Activated CD4-positive, alpha-beta T cell treated with anti-CD3 and anti-CD28 coated beads for 36 hours (primary cell): ENCODE measurements around the gene DIPK1C. TPM values are rescaled to one million over a fixed set of nuclear protein-coding genes. Genes with fewer than 3 reads are reported as not detected.

Source experiments
- ATAC-seq: fragments of 200-7000 bp; cut with Tn5 transposase; one replicate; pipeline ENCODE4 v1.10.0; 2021; ENCODE audit warnings: mild to moderate bottlenecking, moderate library complexity
- CTCF ChIA-PET: fragments of 350-600 bp; sonication (Branson Sonifier 250); formaldehyde crosslinking; loops from one replicate; lab custom pipeline; 2021; ENCODE audit warnings: antibody characterized with exemption; lab: Charles Lee
- POLR2A ChIA-PET: fragments of 350-600 bp; sonication (Branson Sonifier 250); formaldehyde crosslinking; loops from one replicate; lab custom pipeline; 2021; ENCODE audit warnings: antibody characterized with exemption, inconsistent platforms; lab: Charles Lee
- DNase-seq: peaks from one replicate; pipeline ENCODE4 v3.0.0-alpha.2; 2020
- H3K27ac Mint-ChIP-seq: one replicate; pipeline ENCODE4 v1.8.0; 2021; ENCODE audit warnings: mixed read lengths
- H3K27me3 Mint-ChIP-seq: one replicate; pipeline ENCODE4 v1.8.0; 2021; ENCODE audit warnings: mixed read lengths
- H3K36me3 Mint-ChIP-seq: one replicate; pipeline ENCODE4 v1.8.0; 2021; ENCODE audit warnings: low read depth, mixed read lengths
- H3K4me1 Mint-ChIP-seq: one replicate; pipeline ENCODE4 v1.8.0; 2021; ENCODE audit warnings: mixed read lengths
- H3K4me3 Mint-ChIP-seq: one replicate; pipeline ENCODE4 v1.8.0; 2021; ENCODE audit warnings: mild to moderate bottlenecking, moderate library complexity, mixed read lengths
- H3K9me3 Mint-ChIP-seq: one replicate; pipeline ENCODE4 v1.8.0; 2021; ENCODE audit warnings: low read depth, mixed read lengths
- intact Hi-C, 2 experiments: fragments of 100-400 bp; cut with DNase I in 1 of 2; cut with micrococcal nuclease in 1 of 2; formaldehyde crosslinking; loops; one replicate each; pipeline versions ENCODE4 v1.14.2 to v1.15.1; 2022 to 2024; cut with DNase I, micrococcal nuclease
- total RNA-seq, 2 experiments: library from RNA; stranded (reverse); gene quantifications; one replicate each; pipeline ENCODE4 v1.2.3, GENCODE V29; 2021

DIPK1C gene
- total RNA-seq, 2 experiments from 2014 or later: not detected

DNA sequence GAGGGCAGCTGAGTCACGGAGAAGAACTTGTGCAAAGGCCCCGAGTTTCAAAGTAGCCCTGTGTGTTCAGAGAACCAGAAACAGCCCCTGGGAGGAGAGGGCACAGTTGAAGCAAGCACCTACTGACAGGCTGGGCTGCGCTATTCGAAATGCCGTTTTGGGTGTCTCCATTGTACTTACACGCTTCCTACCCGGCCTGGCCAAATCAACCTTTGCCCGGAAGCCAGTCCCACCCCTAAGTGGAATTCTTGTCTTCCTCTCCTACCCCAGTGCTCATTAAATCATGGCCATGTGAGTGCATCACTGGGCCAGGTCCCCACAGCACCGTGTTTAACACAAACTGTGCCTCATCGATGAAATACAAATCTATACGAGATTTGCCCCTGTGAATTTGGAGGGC is 6.0 kb downstream of the DIPK1C start:
- intact Hi-C loops: no loop called here
- Mint-ChIP-seq H3K27me3 (peaks cover 23% of the 10 kb centered on the region), H3K4me1 (no peaks in the 10 kb centered on the region), H3K36me3 (no peaks in the 10 kb centered on the region), H3K9me3 (no peaks in the 10 kb centered on the region), H3K4me3 (no peak overlapping the region), H3K27ac (no peak overlapping the region)
- ATAC-seq (no peak), DNase-seq (no peak)
- POLR2A ChIA-PET: no interaction called here
- CTCF ChIA-PET: no interaction called here

DNA sequence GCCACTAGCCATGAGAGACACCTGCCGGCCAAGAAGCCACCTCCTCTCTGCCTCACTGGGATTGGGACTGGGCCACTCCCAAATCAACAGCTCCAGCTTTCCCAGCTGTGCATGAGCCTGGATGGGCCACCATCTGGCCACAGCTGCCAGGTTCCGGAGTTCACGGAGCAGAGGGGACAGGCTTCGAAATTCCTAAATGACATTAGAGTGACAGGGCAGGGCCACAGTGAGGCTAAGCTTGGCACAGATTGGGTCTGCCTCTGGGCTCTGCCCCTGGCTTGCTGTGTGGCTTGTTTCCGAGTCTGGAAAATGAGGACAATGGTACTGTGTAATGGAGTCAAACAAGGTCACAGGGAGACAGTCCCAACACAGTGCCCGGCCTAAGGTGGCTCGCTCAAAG is 6.5 kb downstream of the DIPK1C start:
- Mint-ChIP-seq H3K9me3 (no peaks in the 10 kb centered on the region), H3K27ac (no peak overlapping the region), H3K4me1 (no peaks in the 10 kb centered on the region), H3K27me3 (peaks cover 21% of the 10 kb centered on the region), H3K4me3 (no peak overlapping the region), H3K36me3 (no peaks in the 10 kb centered on the region)
- POLR2A ChIA-PET: no interaction called here
- DNase-seq (no peak), ATAC-seq (no peak)
- intact Hi-C loops: no loop called here
- CTCF ChIA-PET: interaction anchor here (0.7 kb wide), 1 partner anchor 43 kb away, joined by 3 read pairs; no protein-coding TSS in a partner anchor

DNA sequence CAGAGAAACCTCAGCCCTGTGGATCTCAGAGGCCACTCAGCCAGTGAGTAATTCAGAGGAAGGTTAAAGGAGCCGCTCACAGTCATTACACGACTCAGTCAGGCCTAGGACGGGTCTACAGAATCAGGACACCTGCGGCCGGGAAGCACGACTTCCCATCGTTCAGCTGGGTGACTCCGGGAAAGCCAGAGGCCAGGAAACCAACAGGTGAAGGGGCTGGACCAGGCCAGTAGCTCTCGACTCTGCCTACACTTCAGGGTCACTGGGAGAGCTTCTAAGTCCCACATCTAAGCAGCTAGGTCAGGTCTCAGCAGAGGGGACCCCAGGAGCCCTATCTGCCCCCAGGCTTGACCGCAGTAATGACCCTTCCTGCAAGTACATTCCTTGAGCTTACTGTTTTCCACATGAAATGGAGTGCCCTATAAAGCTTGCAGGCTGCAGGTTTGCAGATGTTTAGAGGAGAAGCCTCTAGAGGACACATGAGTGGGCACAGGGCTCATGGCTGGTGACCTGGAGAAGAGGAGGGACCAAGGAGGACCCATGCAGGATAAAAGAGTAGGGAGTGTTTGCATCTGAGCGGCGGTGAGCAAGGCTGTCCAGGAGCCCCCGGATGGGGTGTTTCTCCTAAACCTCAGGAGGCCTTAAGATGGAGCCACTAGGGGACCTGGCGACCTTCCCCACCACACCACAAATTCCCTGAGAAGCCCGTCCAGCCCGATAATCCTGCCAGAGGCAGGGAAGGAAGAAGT is 9.5 kb downstream of the DIPK1C start:
- no peaks in the 10 kb centered on the region for H3K36me3 Mint-ChIP-seq
- no peak overlapping the region for H3K4me3 Mint-ChIP-seq
- peaks cover 4% of the 10 kb centered on the region for H3K27me3 Mint-ChIP-seq
- ATAC-seq (no peak), DNase-seq (no peak)
- H3K4me1 Mint-ChIP-seq: no peaks in the 10 kb centered on the region
- intact Hi-C loops: no loop called here
- no peak overlapping the region for H3K27ac Mint-ChIP-seq
- ChIA-PET POLR2A (no interaction called here), CTCF (interaction anchor here (0.5 to 1.1 kb wide), 2 partner anchors 104 to 546 kb away, joined by 3 to 6 read pairs; no protein-coding TSS in a partner anchor)
- no peaks in the 10 kb centered on the region for H3K9me3 Mint-ChIP-seq

DNA sequence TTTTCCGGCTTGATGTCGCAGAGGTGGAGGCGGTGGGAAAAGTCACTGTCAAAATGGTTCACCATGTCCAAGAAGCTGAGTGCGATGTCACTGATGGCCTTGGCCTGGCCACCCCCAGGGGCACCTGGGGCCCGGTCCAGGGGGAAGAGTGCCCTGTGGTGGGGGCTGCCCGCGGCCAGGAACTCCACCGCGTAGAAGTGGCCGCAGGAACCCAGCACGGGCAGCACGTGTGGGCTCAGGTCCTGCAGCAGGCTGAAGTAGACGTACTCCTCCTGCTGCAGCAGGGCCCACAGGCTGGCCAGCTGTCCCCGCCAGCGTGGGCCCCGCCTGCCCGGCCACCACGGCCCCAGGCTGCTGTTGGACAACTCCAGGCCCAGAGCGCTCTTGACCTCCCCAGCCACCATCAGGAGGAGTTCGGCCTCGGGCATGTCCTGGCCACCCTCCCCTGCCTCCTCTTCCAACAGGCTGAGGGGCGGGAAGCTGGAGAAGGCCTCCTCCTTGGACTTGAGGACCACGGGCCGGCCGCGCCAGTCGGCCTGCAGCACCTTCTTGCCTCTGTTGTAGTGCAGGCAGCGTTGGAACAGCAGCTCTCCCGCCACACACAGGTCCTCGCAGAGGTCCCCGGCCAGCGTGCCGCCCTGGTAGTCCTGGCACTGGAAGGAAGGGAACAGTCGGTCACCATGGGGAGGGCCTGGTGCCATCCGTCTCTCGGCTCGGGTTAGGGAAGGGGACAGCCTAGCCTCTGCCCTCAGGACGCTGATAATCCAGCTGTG is 10.3 kb downstream of the DIPK1C start:
- no peaks in the 10 kb centered on the region for H3K9me3 Mint-ChIP-seq
- H3K36me3 Mint-ChIP-seq: no peaks in the 10 kb centered on the region
- ATAC-seq (no peak), DNase-seq (no peak)
- H3K27me3 Mint-ChIP-seq: peaks cover 4% of the 10 kb centered on the region
- no peaks in the 10 kb centered on the region for H3K4me1 Mint-ChIP-seq
- ChIA-PET POLR2A (no interaction called here), CTCF (interaction anchor here (0.5 kb wide), 1 partner anchor 547 kb away, joined by 3 read pairs; no protein-coding TSS in a partner anchor)
- H3K27ac Mint-ChIP-seq: no peak overlapping the region
- no peak overlapping the region for H3K4me3 Mint-ChIP-seq
- intact Hi-C loops: no loop called here

DNA sequence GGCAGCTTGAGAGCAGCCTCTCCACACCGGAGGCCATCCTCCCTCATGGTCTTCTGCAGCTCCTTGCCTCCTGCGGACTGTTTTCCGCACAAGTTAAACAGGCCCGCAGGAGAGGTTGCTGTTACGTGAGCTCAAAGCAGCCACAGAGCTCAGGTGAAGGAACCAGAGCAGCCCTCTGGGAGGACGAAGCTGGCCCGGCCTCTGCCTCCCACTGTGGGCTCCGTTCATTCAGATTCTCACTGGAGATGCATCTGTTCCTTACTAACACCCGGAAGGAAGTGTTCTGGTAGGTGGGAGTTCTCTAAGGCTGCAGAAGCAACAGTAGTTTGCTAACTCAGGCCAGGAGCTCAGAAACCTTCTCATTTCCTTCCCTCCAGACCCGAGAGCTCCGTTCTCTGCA is 10.9 kb downstream of the DIPK1C start:
- DNase-seq (no peak), ATAC-seq (no peak)
- Mint-ChIP-seq H3K27me3 (peaks cover 2% of the 10 kb centered on the region), H3K9me3 (no peaks in the 10 kb centered on the region), H3K4me1 (no peaks in the 10 kb centered on the region), H3K4me3 (no peak overlapping the region), H3K36me3 (no peaks in the 10 kb centered on the region), H3K27ac (no peak overlapping the region)
- ChIA-PET CTCF (no interaction called here), POLR2A (no interaction called here)
- intact Hi-C loops: no loop called here

DNA sequence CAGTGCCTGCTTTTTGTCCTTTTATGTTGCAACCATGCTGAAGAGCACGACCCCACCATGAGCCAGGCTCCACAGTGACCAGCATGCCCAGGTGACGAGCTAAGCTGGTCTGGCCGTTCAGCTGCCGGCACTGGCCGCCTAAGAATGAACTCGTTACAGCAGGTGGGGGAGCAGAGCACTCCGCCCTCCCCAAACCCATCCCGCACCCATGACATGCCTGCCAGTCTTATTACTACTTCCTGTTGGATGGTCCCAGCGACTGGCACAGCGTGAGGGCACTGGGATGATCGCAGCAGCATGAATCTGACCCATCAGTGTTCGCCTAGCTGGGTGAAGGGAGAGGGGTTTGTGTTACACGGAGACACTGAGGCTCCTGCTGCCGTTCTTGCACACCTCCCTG is 11.5 kb downstream of the DIPK1C start:
- Mint-ChIP-seq H3K4me3 (no peak overlapping the region), H3K9me3 (no peaks in the 10 kb centered on the region), H3K27me3 (peaks cover 2% of the 10 kb centered on the region), H3K4me1 (no peaks in the 10 kb centered on the region), H3K36me3 (no peaks in the 10 kb centered on the region), H3K27ac (no peak overlapping the region)
- POLR2A ChIA-PET: no interaction called here
- intact Hi-C loops: no loop called here
- ATAC-seq: no peak
- CTCF ChIA-PET: no interaction called here
- DNase-seq: no peak

DNA sequence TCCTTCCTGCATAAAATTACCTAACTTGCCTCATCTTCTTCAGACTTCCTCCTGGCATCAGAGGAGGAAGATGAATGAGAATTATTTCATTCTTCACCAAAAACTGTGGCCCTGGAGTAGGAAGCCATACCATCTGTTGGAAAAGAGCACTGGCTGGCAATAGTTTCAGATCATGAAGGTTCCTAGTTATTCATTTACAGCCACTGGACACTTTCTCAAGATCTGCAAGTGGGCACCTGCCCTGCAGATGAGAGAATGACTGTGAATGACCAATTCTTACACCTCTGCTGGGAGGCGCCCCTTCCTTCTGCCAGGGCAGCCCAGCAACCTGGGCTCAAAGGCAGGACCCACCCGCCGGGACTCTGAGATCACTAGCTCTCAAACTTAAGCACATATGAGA is 13.0 kb downstream of the DIPK1C start:
- Mint-ChIP-seq H3K27me3 (peaks cover 2% of the 10 kb centered on the region), H3K36me3 (no peaks in the 10 kb centered on the region), H3K4me3 (no peak overlapping the region), H3K9me3 (no peaks in the 10 kb centered on the region), H3K27ac (no peak overlapping the region), H3K4me1 (no peaks in the 10 kb centered on the region)
- intact Hi-C loops: no loop called here
- POLR2A ChIA-PET: no interaction called here
- ATAC-seq (no peak), DNase-seq (no peak)
- CTCF ChIA-PET: interaction anchor here (1.3 kb wide), 1 partner anchor 108 kb away, joined by 3 read pairs; no protein-coding TSS in a partner anchor

DNA sequence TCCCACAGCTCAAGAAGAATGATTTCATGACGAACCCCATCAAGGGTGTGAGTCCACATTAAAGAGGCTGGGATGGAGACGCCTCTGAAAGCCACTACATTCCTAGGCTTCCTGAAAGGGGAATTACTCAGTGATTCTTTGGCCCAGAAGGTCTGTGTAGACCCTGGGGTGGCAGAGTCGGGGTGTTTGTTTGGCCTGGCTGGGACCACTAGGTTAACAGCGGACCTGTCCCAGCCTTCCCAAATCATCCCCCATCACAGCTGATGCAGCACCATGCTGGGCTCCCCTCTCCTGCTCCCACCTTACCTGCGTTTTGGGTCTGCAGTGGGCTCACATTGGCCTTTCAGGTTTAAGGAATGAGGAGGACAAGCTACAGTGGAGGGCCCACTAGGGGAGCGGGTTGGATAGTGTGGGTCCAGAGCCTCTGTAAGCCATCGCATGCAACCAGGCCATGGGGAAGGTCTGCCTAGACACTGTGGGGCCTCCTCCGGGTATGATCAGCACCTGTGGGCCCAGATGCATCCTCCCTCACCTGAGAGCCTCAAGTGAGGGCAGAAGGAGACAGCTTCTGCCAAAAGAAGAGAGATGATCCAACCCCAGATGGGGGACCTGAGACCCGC is 16.2 kb downstream of the DIPK1C start:
- Mint-ChIP-seq H3K27me3 (peaks cover 2% of the 10 kb centered on the region), H3K27ac (no peak overlapping the region), H3K4me3 (no peak overlapping the region), H3K9me3 (no peaks in the 10 kb centered on the region), H3K4me1 (no peaks in the 10 kb centered on the region), H3K36me3 (no peaks in the 10 kb centered on the region)
- CTCF ChIA-PET: no interaction called here
- intact Hi-C loops: no loop called here
- DNase-seq (no peak), ATAC-seq (no peak)
- POLR2A ChIA-PET: no interaction called here

DNA sequence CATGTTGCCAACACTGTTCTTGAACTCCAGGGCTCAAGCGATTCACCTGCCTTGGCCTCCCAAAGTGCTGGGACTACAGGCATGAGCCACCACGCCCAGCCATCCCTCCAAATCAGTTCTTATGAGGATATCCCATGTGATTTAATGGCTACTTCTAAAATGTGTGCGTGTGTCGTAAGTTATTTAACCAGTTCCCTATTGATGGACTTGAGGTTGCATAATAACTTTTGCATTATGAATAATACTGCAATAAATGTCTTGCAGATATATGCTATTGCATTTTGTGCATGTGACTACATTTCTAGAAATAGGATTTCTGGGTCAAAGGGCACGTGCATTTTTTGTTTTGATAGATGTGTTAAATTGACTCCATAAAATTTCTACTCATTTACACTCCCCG is 19.0 kb downstream of the DIPK1C start:
- H3K36me3 Mint-ChIP-seq: no peaks in the 10 kb centered on the region
- no peak overlapping the region for H3K27ac Mint-ChIP-seq
- DNase-seq (no peak), ATAC-seq (no peak)
- ChIA-PET POLR2A (no interaction called here), CTCF (no interaction called here)
- H3K4me1 Mint-ChIP-seq: no peaks in the 10 kb centered on the region
- H3K9me3 Mint-ChIP-seq: no peaks in the 10 kb centered on the region
- peaks cover 2% of the 10 kb centered on the region for H3K27me3 Mint-ChIP-seq
- intact Hi-C loops: no loop called here
- no peak overlapping the region for H3K4me3 Mint-ChIP-seq

DNA sequence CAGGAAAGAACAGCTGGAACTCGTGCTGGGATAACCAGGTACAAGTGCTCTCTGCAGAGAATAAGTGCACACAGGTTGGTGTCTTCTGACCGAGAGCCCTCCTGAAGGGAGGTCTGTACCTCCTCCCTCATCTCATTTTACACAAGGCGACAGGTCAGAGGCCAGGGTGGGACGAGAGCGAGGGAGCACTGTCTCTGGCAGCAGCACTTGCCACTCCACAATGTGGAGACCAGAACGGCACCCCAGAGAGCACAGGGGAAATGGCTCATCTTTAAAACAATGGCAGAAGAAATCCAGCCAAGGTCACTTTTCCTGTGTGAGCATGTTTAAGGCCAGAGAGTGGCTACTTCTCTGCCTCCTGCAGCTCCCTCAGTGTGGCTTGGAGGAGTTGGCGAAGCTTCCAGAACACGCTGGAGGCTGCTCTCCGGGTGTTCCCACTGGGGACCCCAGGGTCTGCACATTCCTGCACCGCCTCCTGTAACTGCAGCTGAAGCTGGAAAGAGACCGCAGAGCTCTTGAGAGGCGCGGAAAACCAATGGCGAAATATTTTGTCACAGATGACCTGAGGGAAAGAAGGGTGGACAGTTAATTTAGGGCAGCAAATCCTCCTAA is 20.8 kb downstream of the DIPK1C start:
- Mint-ChIP-seq H3K4me1 (no peaks in the 10 kb centered on the region), H3K4me3 (no peak overlapping the region), H3K9me3 (no peaks in the 10 kb centered on the region), H3K27ac (no peak overlapping the region), H3K27me3 (peaks cover 2% of the 10 kb centered on the region), H3K36me3 (no peaks in the 10 kb centered on the region)
- CTCF ChIA-PET: no interaction called here
- ATAC-seq (no peak), DNase-seq (no peak)
- intact Hi-C loops: no loop called here
- POLR2A ChIA-PET: no interaction called here

DNA sequence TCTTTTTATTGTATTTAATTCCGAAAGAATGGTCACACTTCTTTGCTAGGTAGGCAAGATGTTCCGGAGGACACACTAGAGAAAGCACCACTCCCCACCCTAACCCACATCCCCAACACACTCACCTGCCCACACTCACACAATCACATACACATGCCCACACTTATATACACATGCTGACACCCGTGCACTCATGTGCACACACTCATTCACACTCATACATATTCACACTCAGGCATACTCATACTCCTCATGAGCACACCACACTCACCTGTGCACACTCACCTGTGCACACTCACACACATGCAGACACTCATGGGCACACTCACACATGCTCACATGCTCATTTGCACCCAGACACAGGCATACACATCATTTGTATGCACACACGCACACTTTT is 21.4 kb downstream of the DIPK1C start:
- POLR2A ChIA-PET: no interaction called here
- ATAC-seq (no peak), DNase-seq (no peak)
- intact Hi-C loops: no loop called here
- Mint-ChIP-seq H3K36me3 (no peaks in the 10 kb centered on the region), H3K4me3 (no peak overlapping the region), H3K27ac (no peak overlapping the region), H3K4me1 (no peaks in the 10 kb centered on the region), H3K27me3 (peaks cover 2% of the 10 kb centered on the region), H3K9me3 (no peaks in the 10 kb centered on the region)
- CTCF ChIA-PET: interaction anchor here (2.4 kb wide), 1 partner anchor 116 kb away, joined by 8 read pairs; no protein-coding TSS in a partner anchor
